NCI-H748 (cell line): ENCODE data around the gene SEC61A1.

Experiments
- DNase-seq: peaks from one replicate; lab custom pipeline; 2025; ENCODE audit not compliant: unreplicated experiment; lab: John Stamatoyannopoulos, UW

Gene SEC61A1

DNA sequence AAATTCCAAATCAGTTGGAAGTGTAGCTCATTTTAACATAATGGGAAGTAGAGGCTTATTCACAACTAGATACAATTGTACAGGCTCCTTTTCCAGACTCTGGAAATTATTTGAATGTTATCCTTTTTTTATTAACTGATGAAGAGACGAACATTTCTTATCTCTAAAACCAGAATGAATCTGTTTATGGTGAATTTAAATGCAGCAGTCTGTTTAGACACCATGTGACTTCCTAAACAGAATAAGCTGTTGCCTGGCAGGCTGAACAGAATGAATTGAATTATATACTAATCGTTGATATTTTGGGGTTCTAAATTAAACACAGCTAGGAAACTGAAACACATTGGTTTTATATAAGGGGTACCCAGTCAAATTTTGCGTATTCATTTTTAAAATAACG, 4.0 kb downstream of the SEC61A1 start:
- no peak for DNase-seq

GRCh38 chr3:128060473-128061381, 8.5 kb downstream of the SEC61A1 start:
- no peak for DNase-seq

DNA sequence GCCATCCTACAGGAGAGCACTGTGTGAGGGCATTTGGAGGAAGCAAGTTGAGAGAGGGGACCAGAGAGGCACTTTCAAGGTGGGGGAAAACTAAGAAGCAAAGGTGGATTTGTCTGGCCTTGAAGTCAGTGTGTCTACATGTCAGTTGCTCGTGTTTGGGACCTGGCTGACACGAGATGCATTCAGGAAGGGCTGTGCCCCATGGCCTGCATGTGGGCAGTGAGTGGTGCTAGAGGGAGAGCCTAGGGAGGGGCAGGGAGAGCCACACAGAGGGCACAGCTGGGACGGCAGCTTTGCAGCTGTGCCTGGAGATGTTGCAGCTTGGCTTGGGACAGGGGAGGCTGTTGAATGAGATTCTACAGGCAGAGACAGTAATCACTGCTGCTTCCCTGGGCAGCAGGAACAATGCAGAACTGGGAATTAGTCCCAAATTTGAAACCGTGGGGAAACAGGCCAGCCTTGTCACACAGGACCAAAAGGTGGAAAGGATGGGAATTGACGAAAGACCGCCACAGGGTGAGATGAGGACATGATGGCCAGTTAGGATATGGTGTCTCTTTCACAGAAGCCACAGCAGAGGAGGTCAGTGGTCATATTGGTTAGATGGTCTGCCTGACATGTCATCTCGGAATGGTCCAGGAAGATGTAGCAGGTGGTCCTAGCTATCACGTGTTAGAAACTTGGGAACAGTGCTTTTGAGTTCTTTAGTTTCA, 10.0 kb downstream of the SEC61A1 start:
- DNase-seq = no peak

DNA sequence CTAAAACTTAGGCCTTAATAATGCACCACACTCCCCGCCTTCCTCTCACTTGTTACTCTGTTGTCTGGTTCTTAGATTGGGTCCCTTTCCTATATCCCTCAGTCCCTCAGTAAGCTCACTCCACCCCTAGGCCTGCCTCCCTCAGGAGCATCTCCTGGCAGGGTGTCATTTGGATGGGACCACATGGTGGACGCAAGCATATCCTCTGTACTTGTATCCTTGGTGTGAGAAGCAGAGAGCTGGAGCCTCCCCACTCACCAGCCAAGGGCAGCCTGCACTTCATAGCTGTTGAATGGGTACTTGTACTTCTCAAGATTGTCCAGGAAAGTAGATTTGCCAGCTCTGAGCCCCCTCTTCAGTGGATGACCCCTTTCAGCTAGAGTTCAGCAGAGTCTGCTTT, 11.6 kb downstream of the SEC61A1 start:
- DNase-seq = no peak

DNA sequence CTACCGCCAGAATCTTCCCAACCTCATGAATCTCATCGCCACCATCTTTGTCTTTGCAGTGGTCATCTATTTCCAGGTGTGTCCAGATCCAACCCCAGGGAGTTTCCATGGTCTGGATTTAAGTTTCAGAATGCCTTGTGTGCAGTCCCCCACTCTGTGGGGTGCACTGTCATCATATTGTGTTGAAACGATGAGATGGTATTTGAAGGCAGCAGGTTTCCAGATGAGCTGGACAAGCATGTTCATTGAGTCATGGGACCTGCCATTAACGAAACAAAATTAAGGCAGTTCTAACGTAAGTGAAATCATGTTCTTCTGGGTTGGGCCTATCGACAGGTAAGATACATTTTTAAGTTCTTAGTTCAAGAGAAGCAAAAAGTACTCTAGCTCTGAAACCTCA, 12.7 kb downstream of the SEC61A1 start:
- DNase-seq = no peak

DNA sequence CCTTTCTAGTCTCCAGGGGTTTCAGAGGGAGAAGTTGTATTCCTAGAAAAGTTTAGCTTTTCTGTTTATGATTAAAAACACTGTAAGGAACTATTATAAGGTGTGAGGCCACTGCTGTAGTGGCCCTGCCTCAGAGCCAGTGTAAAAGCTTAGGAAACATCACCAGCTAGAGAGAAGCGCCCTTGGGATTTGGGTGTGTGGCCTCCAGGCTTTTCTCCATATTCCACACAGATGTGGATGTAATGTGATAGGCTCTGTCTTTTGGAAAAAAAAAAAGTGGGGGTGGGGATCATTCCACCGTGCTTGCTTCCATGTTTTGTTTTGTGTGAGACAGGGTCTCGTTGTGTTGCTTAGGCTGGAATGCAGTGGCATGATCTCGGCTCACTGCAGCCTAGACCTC, 13.9 kb downstream of the SEC61A1 start:
- no peak for DNase-seq

GRCh38 chr3:128066676-128067075, 14.4 kb downstream of the SEC61A1 start:
- no peak for DNase-seq

GRCh38 chr3:128067489-128067888, 15.3 kb downstream of the SEC61A1 start:
- DNase-seq = no peak

DNA sequence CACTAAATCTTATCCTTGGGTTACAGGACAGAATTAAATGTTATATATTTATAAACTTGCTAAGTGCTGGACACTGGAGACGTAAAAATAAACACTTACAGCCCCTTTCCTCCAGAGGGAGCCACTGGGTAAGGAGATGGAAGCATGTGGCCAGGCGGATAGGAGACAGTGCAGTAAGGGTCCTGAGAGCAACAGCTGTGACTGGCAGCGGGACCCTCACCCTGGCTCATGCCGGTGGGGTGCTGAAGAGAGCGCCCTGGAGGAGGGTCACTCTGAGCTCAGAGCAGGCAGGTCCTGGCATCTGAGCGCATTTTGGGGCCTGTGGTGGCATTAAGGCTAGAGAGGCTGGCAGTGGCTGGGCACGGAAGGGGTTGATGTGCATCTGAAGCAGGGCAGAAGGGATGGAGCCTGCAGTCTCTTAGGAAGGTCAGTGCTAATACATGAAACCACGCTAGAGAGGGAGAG, 16.0 kb downstream of the SEC61A1 start:
- peak; percentile 37 for DNase-seq

DNA sequence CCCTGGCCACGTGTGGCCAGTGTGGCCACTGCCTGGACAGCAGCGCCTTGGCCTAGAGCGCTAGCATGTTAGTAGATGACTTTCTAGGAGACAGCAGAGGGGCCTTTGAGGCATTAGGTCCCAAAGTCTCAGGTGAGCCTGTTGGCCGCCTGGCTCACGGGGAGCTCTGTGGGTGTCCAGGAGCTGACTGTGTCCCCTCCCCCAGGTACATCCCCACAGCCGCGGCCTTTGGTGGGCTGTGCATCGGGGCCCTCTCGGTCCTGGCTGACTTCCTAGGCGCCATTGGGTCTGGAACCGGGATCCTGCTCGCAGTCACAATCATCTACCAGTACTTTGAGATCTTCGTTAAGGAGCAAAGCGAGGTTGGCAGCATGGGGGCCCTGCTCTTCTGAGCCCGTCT, 17.0 kb downstream of the SEC61A1 start:
- DNase-seq = no peak

GRCh38 chr3:128070898-128071591, 18.8 kb downstream of the SEC61A1 start:
- DNase-seq = no peak

DNA sequence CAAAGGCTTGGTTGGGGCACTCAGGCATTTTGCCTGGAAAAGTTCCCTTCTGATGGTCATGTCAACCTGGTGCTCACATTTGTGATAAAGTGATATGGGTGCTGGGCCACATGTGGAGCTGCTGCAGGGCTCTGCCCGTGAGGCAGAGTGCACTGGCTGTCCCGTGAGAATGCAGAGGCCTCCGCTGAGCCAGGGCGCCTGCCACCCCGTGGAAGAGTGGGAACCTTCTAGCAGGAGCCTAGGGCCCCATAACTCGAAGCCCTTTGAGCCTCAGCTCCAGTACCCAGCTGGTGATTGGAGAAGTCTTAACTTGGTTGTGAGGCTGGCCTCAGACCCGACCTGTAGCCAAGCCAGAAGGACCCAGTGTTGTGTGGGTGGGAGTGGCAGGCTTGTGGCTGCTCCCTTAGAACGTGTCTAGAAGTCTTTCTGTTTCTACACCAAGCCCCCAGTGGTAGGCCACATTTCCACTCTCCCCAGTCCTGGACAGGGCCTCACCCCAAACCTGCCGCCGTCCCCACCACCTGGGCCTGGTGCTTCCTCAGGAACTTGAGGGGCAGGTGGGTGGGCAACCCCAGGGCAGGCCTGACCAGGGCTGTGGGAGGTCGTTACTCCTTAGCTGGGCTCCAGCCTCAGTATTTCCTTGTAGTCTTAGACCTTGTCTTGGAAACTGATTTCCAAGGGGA, 19.7 kb downstream of the SEC61A1 start:
- DNase-seq = no peak

- DNase-seq = no peak
These were observed 20.4 kb downstream of the SEC61A1 start for GRCh38 chr3:128072454-128073184.

DNA sequence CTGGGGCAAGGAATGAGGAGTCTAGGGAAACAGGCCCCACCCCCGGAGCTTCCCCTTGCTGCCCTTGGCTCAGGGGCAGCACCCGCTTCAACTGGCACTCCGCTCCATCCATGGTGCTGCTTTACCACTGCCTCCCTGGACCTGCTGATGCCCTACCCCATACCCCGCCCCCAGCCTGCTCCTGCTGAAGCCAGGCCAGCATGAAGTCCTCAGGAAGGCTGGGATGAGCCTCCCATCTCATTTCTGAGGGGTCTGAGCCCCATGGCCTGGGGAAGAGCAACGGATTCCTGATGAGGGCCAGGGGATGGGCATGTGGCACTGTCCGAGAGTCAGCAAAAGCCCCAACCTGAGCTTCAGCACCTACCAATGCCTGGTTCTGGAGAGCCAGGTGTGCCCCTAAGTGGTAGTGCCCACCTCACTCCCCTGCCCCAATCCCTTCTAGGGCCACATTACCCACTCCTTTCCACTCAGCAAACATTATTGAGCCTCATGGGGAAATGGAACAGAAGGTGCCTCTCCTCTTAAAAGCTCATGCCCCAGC, 21.0 kb downstream of the SEC61A1 start:
- no peak for DNase-seq

- DNase-seq = no peak
These were observed 21.6 kb downstream of the SEC61A1 start for GRCh38 chr3:128073807-128074206.

- no peak for DNase-seq
These were observed 22.7 kb downstream of the SEC61A1 start for GRCh38 chr3:128074851-128075521.

- DNase-seq = no peak
These were observed 23.6 kb downstream of the SEC61A1 start for GRCh38 chr3:128075522-128076482.

DNA sequence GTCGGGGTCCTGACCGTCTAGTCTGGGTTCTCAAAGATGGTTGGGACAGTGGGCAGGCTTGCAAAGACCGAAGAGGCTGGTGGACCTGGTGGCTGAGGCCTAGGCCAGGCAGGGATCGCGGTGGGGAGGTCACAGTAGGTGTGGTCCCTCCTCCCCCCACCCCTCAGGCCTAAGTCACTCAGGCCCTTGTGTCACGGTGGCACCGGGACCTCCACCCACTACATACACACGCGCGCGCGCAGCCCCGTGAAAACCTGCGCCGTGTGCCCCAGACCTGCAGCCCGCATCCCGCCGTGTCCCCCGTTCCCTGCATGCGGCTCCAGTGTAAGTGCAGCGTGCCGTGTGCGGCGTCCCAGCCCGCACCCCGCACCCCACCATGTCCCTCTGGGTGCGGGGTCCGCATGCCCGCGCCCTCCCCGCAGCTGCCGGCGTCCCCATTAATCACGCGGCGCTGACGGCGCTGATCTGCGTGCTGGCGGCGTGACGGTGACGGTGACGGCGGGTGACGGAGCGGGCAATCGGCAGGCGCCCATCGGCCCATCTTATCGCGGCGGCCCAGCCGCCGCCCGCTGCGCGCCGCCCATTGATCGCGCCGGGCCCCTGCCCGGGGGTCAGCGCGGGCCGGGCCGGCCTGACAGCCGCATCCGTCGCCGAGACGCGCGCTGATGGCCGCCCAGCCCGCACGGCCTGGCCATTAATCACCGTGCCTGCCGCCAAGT, 24.4 kb downstream of the SEC61A1 start:
- no peak for DNase-seq
